HFF-Myc (cell line): ENCODE measurements around the gene TAF11.

Experiments used
- DNase-seq: peaks from one replicate; pipeline ENCODE4 v3.0.0-alpha.2; 2011; ENCODE audit warnings: low read depth; ENCODE audit errors: extremely low read depth
- H3K4me3 ChIP-seq: replicated peaks from 2 replicates; pipeline ENCODE4 v1.5.1; 2011; ENCODE audit warnings: low read depth, mild to moderate bottlenecking, control low read depth, low read length
- TF ChIP-seq, protein P1 (sequence below): IDR thresholded peaks from 2 replicates; pipeline ENCODE4 v1.5.1; 2012; ENCODE audit warnings: mild to moderate bottlenecking, low read depth, low read length, control low read depth; ENCODE audit errors: missing control alignments

TAF11 gene

DNA sequence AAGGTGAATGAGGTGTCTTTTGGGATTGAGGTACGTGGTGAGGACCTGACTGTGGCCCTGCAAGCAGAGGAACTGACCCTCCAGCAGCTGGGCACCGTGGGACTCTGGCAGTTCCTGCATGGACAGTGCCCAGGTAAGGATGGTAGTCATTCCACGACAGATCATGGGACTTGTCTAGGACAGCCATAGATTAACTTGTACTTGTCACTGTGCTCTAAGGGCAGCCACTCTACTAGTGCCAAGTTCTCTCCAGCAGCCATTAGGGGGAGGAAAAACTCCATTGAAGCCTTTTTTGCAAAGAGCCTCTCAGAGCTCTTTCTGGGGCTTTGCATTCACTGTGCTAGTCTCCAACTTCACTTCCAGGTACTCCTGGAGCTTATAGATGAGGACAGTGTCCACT, 20.4 kb downstream of the TAF11 start:
- H3K4me3 ChIP-seq = no peak overlapping the region
- TF ChIP-seq, protein P1, sequence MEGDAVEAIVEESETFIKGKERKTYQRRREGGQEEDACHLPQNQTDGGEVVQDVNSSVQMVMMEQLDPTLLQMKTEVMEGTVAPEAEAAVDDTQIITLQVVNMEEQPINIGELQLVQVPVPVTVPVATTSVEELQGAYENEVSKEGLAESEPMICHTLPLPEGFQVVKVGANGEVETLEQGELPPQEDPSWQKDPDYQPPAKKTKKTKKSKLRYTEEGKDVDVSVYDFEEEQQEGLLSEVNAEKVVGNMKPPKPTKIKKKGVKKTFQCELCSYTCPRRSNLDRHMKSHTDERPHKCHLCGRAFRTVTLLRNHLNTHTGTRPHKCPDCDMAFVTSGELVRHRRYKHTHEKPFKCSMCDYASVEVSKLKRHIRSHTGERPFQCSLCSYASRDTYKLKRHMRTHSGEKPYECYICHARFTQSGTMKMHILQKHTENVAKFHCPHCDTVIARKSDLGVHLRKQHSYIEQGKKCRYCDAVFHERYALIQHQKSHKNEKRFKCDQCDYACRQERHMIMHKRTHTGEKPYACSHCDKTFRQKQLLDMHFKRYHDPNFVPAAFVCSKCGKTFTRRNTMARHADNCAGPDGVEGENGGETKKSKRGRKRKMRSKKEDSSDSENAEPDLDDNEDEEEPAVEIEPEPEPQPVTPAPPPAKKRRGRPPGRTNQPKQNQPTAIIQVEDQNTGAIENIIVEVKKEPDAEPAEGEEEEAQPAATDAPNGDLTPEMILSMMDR = peak; percentile 15
- DNase-seq = no peak

DNA sequence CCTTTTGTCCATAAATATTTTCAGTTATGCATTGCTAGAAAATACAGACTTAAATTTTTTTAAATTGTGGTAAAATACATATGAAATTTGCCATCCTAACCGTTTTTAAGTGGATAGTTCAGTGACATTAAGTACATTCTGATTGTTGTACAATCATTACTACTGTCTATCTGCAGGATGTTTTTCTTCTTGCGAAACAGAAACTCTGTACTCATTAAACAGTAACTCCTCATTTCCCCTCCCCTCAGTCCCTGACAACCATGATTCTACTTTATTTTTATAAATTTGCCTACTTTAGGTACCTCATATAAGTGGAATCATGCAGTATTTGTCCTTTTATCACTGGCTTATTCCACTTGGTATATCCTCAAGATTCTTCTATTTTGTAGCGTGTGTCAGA, 21.3 kb downstream of the TAF11 start:
- TF ChIP-seq, protein P1 = no peak
- DNase-seq = no peak
- H3K4me3 ChIP-seq = no peak overlapping the region

DNA sequence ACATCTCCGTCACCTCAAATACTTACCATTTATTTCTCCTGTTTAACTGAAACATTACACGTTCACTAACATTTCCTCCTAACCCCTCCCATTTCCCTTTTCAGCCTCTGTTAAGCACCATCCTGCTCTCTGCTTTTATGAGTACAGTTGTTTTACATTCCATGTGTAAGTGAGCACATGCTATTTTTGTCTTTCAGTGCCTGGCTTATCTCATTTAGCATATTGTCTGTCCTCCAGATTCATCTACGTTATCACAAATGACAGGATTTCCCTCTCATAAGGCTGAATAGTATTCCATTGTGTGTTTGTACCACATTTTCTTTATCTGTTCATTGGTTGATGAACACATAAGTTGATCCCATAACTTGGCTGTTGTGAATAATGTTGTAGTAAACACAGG, 22.7 kb downstream of the TAF11 start:
- TF ChIP-seq, protein P1 = no peak
- DNase-seq = no peak
- no peak overlapping the region for H3K4me3 ChIP-seq

DNA sequence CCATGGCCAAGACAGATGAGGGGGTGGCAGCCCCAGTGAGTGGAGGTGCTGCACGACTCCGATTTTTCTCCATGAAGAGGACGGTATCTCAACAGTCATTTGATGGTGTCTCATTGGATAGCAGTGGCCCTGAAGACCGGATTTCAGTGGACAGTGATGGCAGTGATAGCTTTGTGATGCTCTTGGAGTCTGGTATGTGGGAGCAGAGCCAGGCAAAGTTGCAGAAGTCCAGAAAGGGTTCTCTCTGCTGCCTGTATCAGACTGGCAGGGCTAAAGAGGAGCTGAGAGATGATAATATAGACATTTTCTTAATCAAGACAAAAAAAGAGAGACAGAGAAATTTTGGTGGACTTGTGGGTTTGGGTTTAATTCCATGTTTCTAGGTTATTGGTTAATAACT, 23.8 kb downstream of the TAF11 start:
- no peak overlapping the region for H3K4me3 ChIP-seq
- no peak for DNase-seq
- TF ChIP-seq, protein P1 = no peak

DNA sequence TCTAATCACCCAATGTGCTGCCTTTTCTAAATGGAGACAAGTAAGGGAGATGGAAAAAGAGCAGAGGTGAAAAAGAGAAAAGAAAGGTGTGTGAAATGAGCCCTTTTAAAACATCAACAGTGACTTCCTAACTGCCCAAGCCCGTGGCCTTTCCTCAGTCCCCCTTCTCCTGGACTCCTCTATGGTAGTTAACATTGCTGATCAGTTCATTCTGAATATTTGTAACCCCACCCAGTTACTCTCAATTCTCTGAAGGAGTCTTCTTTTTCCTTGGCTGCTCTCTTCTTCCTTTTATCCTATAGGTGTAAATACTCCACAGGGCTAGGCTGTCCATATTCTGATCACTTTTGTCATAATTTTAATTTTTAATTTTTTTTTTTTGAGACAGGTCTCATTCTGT, 27.1 kb downstream of the TAF11 start:
- H3K4me3 ChIP-seq = no peak overlapping the region
- TF ChIP-seq, protein P1 = no peak

DNA sequence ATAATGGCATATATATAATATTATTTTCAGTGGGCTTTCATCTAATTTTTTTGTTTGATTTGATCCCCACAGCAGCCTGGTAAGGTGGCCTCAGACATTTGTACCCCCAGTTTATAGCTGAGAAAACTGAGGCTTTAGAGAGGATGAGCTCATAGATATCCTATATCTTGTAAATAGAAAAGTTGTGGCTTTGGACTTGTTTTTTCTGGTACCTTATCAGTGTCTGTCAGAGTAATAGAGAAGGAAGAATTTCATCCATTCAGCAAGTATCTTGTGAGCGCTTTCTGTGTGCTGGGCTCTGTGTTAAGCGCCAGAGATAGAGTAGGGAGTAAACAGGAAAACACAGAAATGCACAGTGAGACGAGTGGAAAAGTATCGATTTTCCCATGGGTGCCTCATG, 27.9 kb downstream of the TAF11 start:
- TF ChIP-seq, protein P1 = no peak

More for the DNA sequence above, 27.1 kb downstream of the TAF11 start:
- DNase-seq = no peak

DNA sequence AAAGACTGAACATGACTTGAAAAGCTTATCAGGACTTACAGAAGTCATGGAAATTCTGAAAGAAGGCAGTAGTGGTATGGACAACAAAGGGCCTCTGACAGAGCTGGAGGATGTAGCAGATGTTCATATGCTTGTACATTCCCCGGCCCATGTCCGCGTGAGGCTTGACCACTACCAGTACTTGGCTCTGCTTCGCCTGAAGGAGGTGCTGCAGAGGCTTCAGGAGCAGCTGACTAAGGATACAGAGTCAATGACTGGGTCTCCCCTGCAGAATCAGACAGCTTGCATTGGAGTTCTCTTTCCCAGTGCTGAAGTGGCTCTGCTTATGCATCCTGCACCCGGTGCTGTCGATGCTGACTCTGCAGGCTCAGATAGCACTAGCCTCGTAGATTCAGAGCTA, 29.2 kb downstream of the TAF11 start:
- no peak overlapping the region for H3K4me3 ChIP-seq
- TF ChIP-seq, protein P1 = peak; percentile 32
- no peak for DNase-seq

More for the DNA sequence above, 27.9 kb downstream of the TAF11 start:
- DNase-seq = no peak
- H3K4me3 ChIP-seq = no peak overlapping the region
